A549 (cell line): Measurements from ENCODE around the gene PLCB4. TPM values are rescaled to one million over a fixed set of nuclear protein-coding genes. Genes with fewer than 3 reads are reported as not detected.
A peak's percentile ranks its signal among the peaks of the same experiment; 100 is the strongest.

Source experiments
- ATAC-seq, 2 experiments: fragments of 200-7000 bp in 1 of 2; fragments of >200 bp in 1 of 2; cut with Nextera tagmentation in 1 of 2; cut with Tn5 transposase in 1 of 2; 3 replicates each; pipeline versions ENCODE4 v1.8.0 to v1.9.1; 2018 to 2020; ENCODE audit warnings: mild to moderate bottlenecking in 1 of 2, moderate library complexity in 1 of 2
- CTCF ChIA-PET: fragments of 300-600 bp; sonication (Branson Sonifier 250); formaldehyde crosslinking; extraction: SDS; loops from one replicate; lab custom pipeline; 2021; ENCODE audit warnings: antibody characterized with exemption, inconsistent platforms; lab: Yijun Ruan, JAX
- POLR2A ChIA-PET: fragments of 350-600 bp; formaldehyde crosslinking; extraction: SDS; loops from one replicate; lab custom pipeline; 2021; ENCODE audit warnings: antibody characterized with exemption, inconsistent platforms; lab: Yijun Ruan, JAX
- DNase-seq, 2 experiments: peaks; one replicate each; pipeline versions ENCODE4 v3.0.0 to v3.0.0-alpha.2; 2011 to 2016; ENCODE audit warnings: low read depth in 1 of 2, low spot score in 1 of 2
- FAIRE-seq: peaks from 2 replicates; lab custom pipeline; 2011; peaks lifted over from hg19 to GRCh38; lab: Jason Lieb, UNC
- H3K27ac ChIP-seq, 2 experiments: fragments of >200 bp; sonication (Bioruptor Twin); formaldehyde crosslinking; 3 replicates each; pipeline ENCODE4 v1.5.1; 2016 to 2017
- H3K4me1 ChIP-seq: fragments of >200 bp; sonication (Bioruptor Twin); formaldehyde crosslinking; 3 replicates; pipeline ENCODE4 v1.6.1; 2016
- H3K4me2 ChIP-seq: fragments of >200 bp; sonication (Bioruptor Twin); formaldehyde crosslinking; 3 replicates; pipeline ENCODE4 v1.6.1; 2016
- H3K4me3 ChIP-seq: fragments of >200 bp; sonication (Bioruptor Twin); formaldehyde crosslinking; 3 replicates; pipeline ENCODE4 v1.5.1; 2016
- H3K9me3 ChIP-seq: fragments of >200 bp; sonication (Bioruptor Twin); formaldehyde crosslinking; 3 replicates; pipeline ENCODE4 v1.6.1; 2016
- CBX2 ChIP-seq: fragments of 200-600 bp; sonication (generic); IDR thresholded peaks from 2 replicates; pipeline ENCODE4 v1.6.1; 2016; ENCODE audit warnings: low read depth, mild to moderate bottlenecking, borderline replicate concordance
- CEBPB ChIP-seq, 2 experiments: fragments of >200 bp in 1 of 2; sonication (Bioruptor Twin) in 1 of 2; formaldehyde crosslinking in 1 of 2; IDR thresholded peaks; 2 replicates each; pipeline ENCODE4 v1.6.1; 2012 to 2016
- CHD2 ChIP-seq: fragments of 150-350 bp; IDR thresholded peaks from 2 replicates; pipeline ENCODE4 v1.6.1; 2014; ENCODE audit warnings: low read length; ENCODE audit not compliant: partially characterized antibody
- EHMT2 ChIP-seq: fragments of 200-600 bp; sonication (generic); IDR thresholded peaks from 2 replicates; pipeline ENCODE4 v1.6.1; 2016; ENCODE audit warnings: antibody characterized with exemption, low read depth, mild to moderate bottlenecking, moderate library complexity
- HOXA7 ChIP-seq: fragments of 250-450 bp; sonication (Bioruptor Pico); IDR thresholded peaks from 2 replicates; pipeline ENCODE4 v1.5.0; 2020; ENCODE audit warnings: mild to moderate bottlenecking, moderate library complexity
- HOXB5 ChIP-seq: fragments of 250-450 bp; sonication (Bioruptor Pico); IDR thresholded peaks from 2 replicates; pipeline ENCODE4 v1.5.0; 2020; ENCODE audit warnings: mild to moderate bottlenecking, moderate library complexity
- JUN ChIP-seq, 2 experiments: fragments of >200 bp; sonication (Bioruptor Twin); formaldehyde crosslinking; IDR thresholded peaks; 2 replicates in 1 of 2; 3 replicates in 1 of 2; pipeline ENCODE4 v1.6.1; 2016 to 2017
- KDM5A ChIP-seq: fragments of 200-600 bp; sonication (generic); IDR thresholded peaks from 2 replicates; pipeline ENCODE4 v1.6.1; 2016; ENCODE audit warnings: antibody characterized with exemption, mild to moderate bottlenecking
- MAFK ChIP-seq: fragments of 450-650 bp; IDR thresholded peaks from 2 replicates; pipeline ENCODE4 v1.6.1; 2014; ENCODE audit not compliant: partially characterized antibody
- MAZ ChIP-seq: fragments of 150-350 bp; IDR thresholded peaks from 2 replicates; pipeline ENCODE4 v1.6.1; 2014; ENCODE audit warnings: antibody characterized with exemption, low read depth, low read length, borderline replicate concordance
- NFE2L2 ChIP-seq: fragments of 150-350 bp; conservative IDR thresholded peaks from 2 replicates; pipeline ENCODE4 v1.6.1; 2014; ENCODE audit warnings: low read length
- POLR2AphosphoS2 ChIP-seq: conservative IDR thresholded peaks from 2 replicates; pipeline ENCODE4 v1.6.1; 2012; ENCODE audit warnings: low read length, improper control_type of control experiment, inconsistent platforms
- RAD21 ChIP-seq, 2 experiments: fragments of >200 bp in 1 of 2; sonication (Bioruptor Twin) in 1 of 2; formaldehyde crosslinking in 1 of 2; IDR thresholded peaks in 1 of 2; conservative IDR thresholded peaks in 1 of 2; 2 replicates in 1 of 2; 3 replicates in 1 of 2; pipeline ENCODE4 v1.6.1; 2012 to 2018; ENCODE audit warnings: inconsistent platforms in 1 of 2
- RARB ChIP-seq: fragments of 250-450 bp; sonication (Bioruptor Pico); IDR thresholded peaks from 2 replicates; pipeline ENCODE4 v1.8.0; 2021; ENCODE audit warnings: mild to moderate bottlenecking, moderate library complexity
- SMC3 ChIP-seq: fragments of >200 bp; sonication (Bioruptor Twin); formaldehyde crosslinking; IDR thresholded peaks from 3 replicates; pipeline ENCODE4 v1.6.1; 2018; ENCODE audit warnings: inconsistent platforms
- ZC3H11A ChIP-seq: fragments of 450-650 bp; IDR thresholded peaks from 2 replicates; pipeline ENCODE4 v1.6.1; 2014; ENCODE audit warnings: antibody characterized with exemption, mild to moderate bottlenecking
- ZFP36 ChIP-seq: fragments of 450-650 bp; IDR thresholded peaks from 2 replicates; pipeline ENCODE4 v1.6.1; 2014; ENCODE audit warnings: borderline replicate concordance; ENCODE audit not compliant: partially characterized antibody
- ZNF302 ChIP-seq: fragments of 250-450 bp; sonication (Bioruptor Pico); IDR thresholded peaks from 2 replicates; pipeline ENCODE4 v1.9.0; 2021; ENCODE audit warnings: inconsistent platforms, mild to moderate bottlenecking, moderate library complexity
- WGBS: methylation state at CpG from one replicate; pipeline ENCODE4 v1.1.6; 2017; ENCODE audit errors: missing lambda C conversion rate; 5-methylcytosine and 5-hydroxymethylcytosine counted together
- polyA plus RNA-seq, 4 experiments: library from polyadenylated mRNA; depleted of rRNA in 3 of 4; stranded (reverse); fragments of >200 nt; fragmentation: RNase III in 1 of 4; extraction: RNeasy Plus Mini Kit Qiagen cat#74134 plus additional on column Dnase treatment in 1 of 4; gene quantifications; 2 replicates in 3 of 4; 3 replicates in 1 of 4; pipeline ENCODE4 v1.2.3, GENCODE V29; 2011 to 2017
- TF ChIP-seq, protein P1 (sequence below): fragments of >200 bp; sonication (Bioruptor Twin); formaldehyde crosslinking; IDR thresholded peaks from 2 replicates; pipeline ENCODE4 v1.6.1; 2016
- TF ChIP-seq, protein P2 (sequence below): fragments of 250-450 bp; sonication (Bioruptor Pico); IDR thresholded peaks from 2 replicates; pipeline ENCODE4 v1.5.0; 2021; ENCODE audit warnings: mild to moderate bottlenecking, moderate library complexity, borderline replicate concordance
- TF ChIP-seq, protein P3 (sequence below): fragments of 450-650 bp; IDR thresholded peaks from 2 replicates; pipeline ENCODE4 v1.6.1; 2014; ENCODE audit warnings: antibody characterized with exemption
- TF ChIP-seq, protein P4 (sequence below): IDR thresholded peaks from 2 replicates; pipeline ENCODE4 v1.6.1; 2012; ENCODE audit warnings: low read depth, borderline replicate concordance

PLCB4 gene
- polyA plus RNA-seq, 2 of the 4 experiments (the other 2 are of a cell fraction), result 17.1 to 32.1 TPM

DNA sequence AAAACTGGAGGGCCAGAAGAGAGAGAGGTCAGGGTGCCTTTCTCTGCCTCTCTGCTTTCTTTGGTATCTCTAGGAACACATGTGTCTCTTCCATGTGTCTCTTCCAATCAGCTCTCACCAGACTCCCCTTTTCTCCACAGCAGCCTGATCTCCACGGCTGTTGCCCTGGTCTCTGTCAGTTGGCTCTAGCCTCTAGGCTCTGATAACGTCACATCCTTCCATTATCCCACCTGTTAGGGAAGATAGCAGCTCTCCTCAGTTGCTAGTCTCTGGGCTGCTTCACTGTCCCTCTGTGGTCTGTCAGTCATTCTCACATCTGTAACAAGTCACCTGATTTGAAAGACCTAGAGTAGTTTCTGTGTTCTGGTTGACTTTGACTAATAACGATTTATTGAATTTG lies 80.2 kb downstream of the PLCB4 start:
- TF ChIP-seq RAD21 (conservative IDR thresholded peaks at IDR 0.05 in 1 of 2, IDR thresholded peaks at IDR 0.05 in 1 of 2), result no peak
- TF ChIP-seq, protein P1, sequence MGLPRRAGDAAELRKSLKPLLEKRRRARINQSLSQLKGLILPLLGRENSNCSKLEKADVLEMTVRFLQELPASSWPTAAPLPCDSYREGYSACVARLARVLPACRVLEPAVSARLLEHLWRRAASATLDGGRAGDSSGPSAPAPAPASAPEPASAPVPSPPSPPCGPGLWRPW, result no peak
- no peak for TF ChIP-seq POLR2AphosphoS2
- no peak for TF ChIP-seq HOXA7
- TF ChIP-seq, protein P2, sequence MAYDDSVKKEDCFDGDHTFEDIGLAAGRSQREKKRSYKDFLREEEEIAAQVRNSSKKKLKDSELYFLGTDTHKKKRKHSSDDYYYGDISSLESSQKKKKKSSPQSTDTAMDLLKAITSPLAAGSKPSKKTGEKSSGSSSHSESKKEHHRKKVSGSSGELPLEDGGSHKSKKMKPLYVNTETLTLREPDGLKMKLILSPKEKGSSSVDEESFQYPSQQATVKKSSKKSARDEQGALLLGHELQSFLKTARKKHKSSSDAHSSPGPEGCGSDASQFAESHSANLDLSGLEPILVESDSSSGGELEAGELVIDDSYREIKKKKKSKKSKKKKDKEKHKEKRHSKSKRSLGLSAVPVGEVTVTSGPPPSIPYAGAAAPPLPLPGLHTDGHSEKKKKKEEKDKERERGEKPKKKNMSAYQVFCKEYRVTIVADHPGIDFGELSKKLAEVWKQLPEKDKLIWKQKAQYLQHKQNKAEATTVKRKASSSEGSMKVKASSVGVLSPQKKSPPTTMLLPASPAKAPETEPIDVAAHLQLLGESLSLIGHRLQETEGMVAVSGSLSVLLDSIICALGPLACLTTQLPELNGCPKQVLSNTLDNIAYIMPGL, result no peak
- TF ChIP-seq EHMT2, result no peak
- no peak for TF ChIP-seq NFE2L2
- TF ChIP-seq MAZ, result no peak
- no peak for TF ChIP-seq CBX2
- no peak for TF ChIP-seq SMC3
- TF ChIP-seq ZC3H11A, result no peak
- TF ChIP-seq ZNF302 (CRISPR knock-in tag), result no peak
- TF ChIP-seq, protein P3, sequence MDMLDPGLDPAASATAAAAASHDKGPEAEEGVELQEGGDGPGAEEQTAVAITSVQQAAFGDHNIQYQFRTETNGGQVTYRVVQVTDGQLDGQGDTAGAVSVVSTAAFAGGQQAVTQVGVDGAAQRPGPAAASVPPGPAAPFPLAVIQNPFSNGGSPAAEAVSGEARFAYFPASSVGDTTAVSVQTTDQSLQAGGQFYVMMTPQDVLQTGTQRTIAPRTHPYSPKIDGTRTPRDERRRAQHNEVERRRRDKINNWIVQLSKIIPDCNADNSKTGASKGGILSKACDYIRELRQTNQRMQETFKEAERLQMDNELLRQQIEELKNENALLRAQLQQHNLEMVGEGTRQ, result no peak
- no peak for TF ChIP-seq CEBPB (IDR thresholded peaks at IDR 0.05)
- TF ChIP-seq RARB (CRISPR knock-in tag), result no peak
- ChIA-PET CTCF (no interaction called here), POLR2A (no interaction called here)
- ATAC-seq, result no peak
- WGBS, result 84% methylated on average over 3 of the region's 3 CpGs
- Histone ChIP-seq H3K27ac (no peak overlapping the region), H3K4me2 (no peak overlapping the region), H3K9me3 (0 out of 3 replicates have a peak, but pooled peaks cover 4% of the 10 kb centered on the region), H3K4me3 (no peak overlapping the region), H3K4me1 (peaks cover 24% of the 10 kb centered on the region)
- no peak for DNase-seq
- peak; percentile 28 for FAIRE-seq

DNA sequence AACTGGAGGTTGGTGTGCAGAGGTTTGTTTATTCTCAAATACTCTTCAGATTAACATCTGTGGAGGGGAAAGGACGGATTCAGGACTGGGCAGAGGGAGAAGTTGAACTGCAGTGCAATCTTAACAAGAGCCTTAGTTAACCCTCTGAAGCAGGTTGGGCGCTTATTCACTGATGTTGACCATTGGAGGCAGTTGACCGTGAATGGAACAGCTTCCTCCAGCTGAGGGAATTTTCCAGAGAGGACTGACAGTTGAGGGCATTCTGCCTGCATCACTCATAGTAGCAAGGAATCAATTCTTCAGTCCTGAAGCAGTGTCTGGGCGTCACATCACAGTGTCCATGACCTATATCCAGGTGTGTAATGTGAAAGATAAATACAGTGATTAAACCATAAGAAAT lies 80.9 kb downstream of the PLCB4 start:
- Histone ChIP-seq H3K4me2 (no peak overlapping the region), H3K9me3 (0 out of 3 replicates have a peak, but pooled peaks cover 4% of the 10 kb centered on the region), H3K4me1 (peaks cover 24% of the 10 kb centered on the region), H3K4me3 (no peak overlapping the region), H3K27ac (no peak overlapping the region)
- CTCF ChIA-PET, result no interaction called here
- DNase-seq (no peak), FAIRE-seq (peak; percentile 28), ATAC-seq (no peak)
- POLR2A ChIA-PET, result no interaction called here
- TF ChIP-seq KDM5A, result no peak
- WGBS, result 81% methylated on average over 4 of the region's 4 CpGs

DNA sequence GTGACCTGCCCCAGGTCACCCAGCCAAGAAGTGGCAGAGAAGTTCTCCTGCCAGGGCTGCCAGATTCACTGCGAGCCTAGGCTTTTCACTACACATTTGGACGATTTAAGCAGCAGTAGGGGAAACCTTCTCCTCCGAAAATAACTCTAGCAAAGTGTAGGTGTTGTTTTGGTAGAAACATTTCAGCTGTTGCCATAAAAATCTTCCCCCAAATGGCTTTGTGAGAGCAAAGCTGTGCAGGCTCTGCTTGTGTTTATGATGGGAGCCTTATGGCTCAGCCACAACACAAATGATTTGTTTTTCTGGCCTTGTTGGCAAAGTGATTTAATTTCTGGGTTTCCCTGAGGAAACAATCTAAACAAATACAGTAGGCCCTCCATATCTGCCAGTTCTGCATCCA lies 81.8 kb downstream of the PLCB4 start:
- no peak overlapping the region for H3K4me3 ChIP-seq
- TF ChIP-seq ZFP36 (no peak), MAFK (no peak), JUN (IDR thresholded peaks at IDR 0.05) (no peak), ZNF302 (CRISPR knock-in tag) (no peak), CHD2 (no peak), HOXB5 (CRISPR knock-in tag) (no peak)
- TF ChIP-seq, protein P4, sequence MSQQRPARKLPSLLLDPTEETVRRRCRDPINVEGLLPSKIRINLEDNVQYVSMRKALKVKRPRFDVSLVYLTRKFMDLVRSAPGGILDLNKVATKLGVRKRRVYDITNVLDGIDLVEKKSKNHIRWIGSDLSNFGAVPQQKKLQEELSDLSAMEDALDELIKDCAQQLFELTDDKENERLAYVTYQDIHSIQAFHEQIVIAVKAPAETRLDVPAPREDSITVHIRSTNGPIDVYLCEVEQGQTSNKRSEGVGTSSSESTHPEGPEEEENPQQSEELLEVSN, result no peak
- FAIRE-seq (no peak), ATAC-seq (no peak), DNase-seq (no peak)
- H3K4me2 ChIP-seq, result no peak overlapping the region
- 0 out of 3 replicates have a peak, but pooled peaks cover 4% of the 10 kb centered on the region for H3K9me3 ChIP-seq
- ChIA-PET CTCF (interaction anchor here (0.6 kb wide), 1 partner anchor 42 kb away, joined by 3 read pairs; no protein-coding TSS in a partner anchor), POLR2A (no interaction called here)
- peaks cover 24% of the 10 kb centered on the region for H3K4me1 ChIP-seq
- WGBS, result 85% methylated on average over 3 of the region's 3 CpGs
- H3K27ac ChIP-seq, result no peak overlapping the region
